Measurements from ENCODE around the gene RAD1.

Gene RAD1

GRCh38 chr5:34930462-34930844 lies 15.1 kb upstream of the RAD1 start:
- Histone ChIP-seq H3K4me3 (ENCODE audit: low read length, poor library complexity, severe bottlenecking) (peak overlapping the region; percentile 93), H4K20me1 (ENCODE audit: insufficient read depth, low read length, poor library complexity, severe bottlenecking) (peaks cover 32% of the 10 kb centered on the region), H3K27me3 (ENCODE audit: insufficient read depth, low read length, poor library complexity, severe bottlenecking) (no peaks in the 10 kb centered on the region), H3K9ac (ENCODE audit: low read depth, low read length, poor library complexity, severe bottlenecking) (peak overlapping the region; percentile 92), H3K36me3 (ENCODE audit: insufficient read depth, low read length) (peaks cover 15% of the 10 kb centered on the region; the same call in 1 of the 2 replicates), H3K9me3 (ENCODE audit: insufficient read depth, low read depth, low read length) (no peaks in the 10 kb centered on the region), H3K79me2 (ENCODE audit: insufficient read depth, low read length) (peaks cover 54% of the 10 kb centered on the region), H3K4me2 (ENCODE audit: low read depth, low read length, poor library complexity, severe bottlenecking) (peak overlapping the region; percentile 72), H2AFZ (ENCODE audit: low read length) (peak overlapping the region; percentile 88), H3K9me2 (replicated peaks; ENCODE audit: low read depth, low read length) (no peaks in the 10 kb centered on the region), H3F3A (ENCODE audit: low read depth) (peaks cover 5% of the 10 kb centered on the region; the same call in 1 of the 2 replicates), H3K4me1 (ENCODE audit: insufficient read depth, low read length, poor library complexity, severe bottlenecking) (peaks cover 35% of the 10 kb centered on the region)
- TF ChIP-seq CTCF (conservative IDR thresholded peaks at IDR 0.05; ENCODE audit: low read length) = no peak
- TF ChIP-seq EZH2phosphoT487 (IDR thresholded peaks at IDR 0.05; ENCODE audit: borderline replicate concordance) = no peak

- H3K4me1 ChIP-seq (ENCODE audit: insufficient read depth, low read length, poor library complexity, severe bottlenecking) = peaks cover 32% of the 10 kb centered on the region
- H3K27me3 ChIP-seq (ENCODE audit: insufficient read depth, low read length, poor library complexity, severe bottlenecking) = no peaks in the 10 kb centered on the region
- peak overlapping the region; percentile 88 for H2AFZ ChIP-seq (ENCODE audit: low read length)
Measured at GRCh38 chr5:34929720-34930461, 14.6 kb upstream of the RAD1 start.

GRCh38 chr5:34929134-34929719 lies 13.9 kb upstream of the RAD1 start, which contains the start of gene DNAJC21:
TSS of gene DNAJC21 (plus strand) at chr5:34929559. CDS start at chr5:34929820, 261 bp downstream.
- Histone ChIP-seq H3F3A (ENCODE audit: low read depth) (peaks cover 5% of the 10 kb centered on the region; the same call in 1 of the 2 replicates), H4K20me1 (ENCODE audit: insufficient read depth, low read length, poor library complexity, severe bottlenecking) (peaks cover 26% of the 10 kb centered on the region), H2AFZ (ENCODE audit: low read length) (peak within 1 kb of the TSS; percentile 88), H3K9me2 (replicated peaks; ENCODE audit: low read depth, low read length) (no peaks in the 10 kb centered on the region), H3K9ac (ENCODE audit: low read depth, low read length, poor library complexity, severe bottlenecking) (peak within 1 kb of the TSS; percentile 92), H3K9me3 (ENCODE audit: insufficient read depth, low read depth, low read length) (no peaks in the 10 kb centered on the region), H3K4me1 (ENCODE audit: insufficient read depth, low read length, poor library complexity, severe bottlenecking) (peaks cover 31% of the 10 kb centered on the region), H3K36me3 (ENCODE audit: insufficient read depth, low read length) (peaks cover 24% of the 10 kb centered on the region), H3K4me2 (ENCODE audit: low read depth, low read length, poor library complexity, severe bottlenecking) (peak within 1 kb of the TSS; percentile 76), H3K79me2 (ENCODE audit: insufficient read depth, low read length) (peaks cover 48% of the 10 kb centered on the region), H3K27me3 (ENCODE audit: insufficient read depth, low read length, poor library complexity, severe bottlenecking) (no peaks in the 10 kb centered on the region), H3K4me3 (ENCODE audit: low read length, poor library complexity, severe bottlenecking) (peak within 1 kb of the TSS; percentile 93)
- TF ChIP-seq CTCF (conservative IDR thresholded peaks at IDR 0.05; ENCODE audit: low read length) (no peak), EZH2phosphoT487 (IDR thresholded peaks at IDR 0.05; ENCODE audit: borderline replicate concordance) (no peak)

More at GRCh38 chr5:34929720-34930461, 14.6 kb upstream of the RAD1 start:
- Histone ChIP-seq H3K4me2 (ENCODE audit: low read depth, low read length, poor library complexity, severe bottlenecking) (peak overlapping the region; percentile 72), H3K79me2 (ENCODE audit: insufficient read depth, low read length) (peaks cover 49% of the 10 kb centered on the region), H3F3A (ENCODE audit: low read depth) (peaks cover 5% of the 10 kb centered on the region; the same call in 1 of the 2 replicates), H3K36me3 (ENCODE audit: insufficient read depth, low read length) (peaks cover 17% of the 10 kb centered on the region), H3K9ac (ENCODE audit: low read depth, low read length, poor library complexity, severe bottlenecking) (peak overlapping the region; percentile 92), H4K20me1 (ENCODE audit: insufficient read depth, low read length, poor library complexity, severe bottlenecking) (peaks cover 32% of the 10 kb centered on the region), H3K9me2 (replicated peaks; ENCODE audit: low read depth, low read length) (no peaks in the 10 kb centered on the region), H3K9me3 (ENCODE audit: insufficient read depth, low read depth, low read length) (no peaks in the 10 kb centered on the region), H3K4me3 (ENCODE audit: low read length, poor library complexity, severe bottlenecking) (peak overlapping the region; percentile 93)
- TF ChIP-seq CTCF (conservative IDR thresholded peaks at IDR 0.05; ENCODE audit: low read length) = no peak
- TF ChIP-seq EZH2phosphoT487 (IDR thresholded peaks at IDR 0.05; ENCODE audit: borderline replicate concordance) = no peak
